CD4-positive, alpha-beta T cell treated with Interferon alpha-2 for 1 hour (primary cell): ENCODE measurements around the gene VOPP1.

Source experiments
- DNase-seq, 2 donors: peaks; one replicate each; pipeline ENCODE4 v3.0.0-alpha.2; 2020 to 2022

The VOPP1 gene

GRCh38 chr7:55507743-55508142 is 64.6 kb downstream of the VOPP1 start:
- no peak for DNase-seq

- no peak for DNase-seq
These were observed 67.2 kb downstream of the VOPP1 start for GRCh38 chr7:55504967-55505658.

- no peak for DNase-seq
These were observed 68.0 kb downstream of the VOPP1 start for GRCh38 chr7:55504093-55504859.

GRCh38 chr7:55502858-55503440 is 69.4 kb downstream of the VOPP1 start:
- no peak for DNase-seq

GRCh38 chr7:55502124-55502857 is 70.0 kb downstream of the VOPP1 start:
- no peak for DNase-seq

GRCh38 chr7:55501611-55502010 is 70.7 kb downstream of the VOPP1 start:
- DNase-seq: no peak

- no peak for DNase-seq
These were observed 72.1 kb downstream of the VOPP1 start for GRCh38 chr7:55500117-55500756.

- no peak for DNase-seq
These were observed 72.7 kb downstream of the VOPP1 start for GRCh38 chr7:55499591-55499990.

GRCh38 chr7:55498770-55499169 is 73.5 kb downstream of the VOPP1 start:
- no peak for DNase-seq

- DNase-seq: peak in 1 of 2 donors; percentile 50
These were observed 74.2 kb downstream of the VOPP1 start for GRCh38 chr7:55498142-55498541.

- DNase-seq: no peak
These were observed 74.8 kb downstream of the VOPP1 start for GRCh38 chr7:55497521-55497920.

GRCh38 chr7:55496906-55497305 is 75.4 kb downstream of the VOPP1 start:
- DNase-seq: no peak

GRCh38 chr7:55494951-55495350 is 77.4 kb downstream of the VOPP1 start:
- no peak for DNase-seq

GRCh38 chr7:55493408-55493807 is 78.9 kb downstream of the VOPP1 start:
- DNase-seq: no peak

- DNase-seq: no peak
These were observed 81.0 kb downstream of the VOPP1 start for GRCh38 chr7:55491346-55491745.

- DNase-seq: no peak
These were observed 82.2 kb downstream of the VOPP1 start for GRCh38 chr7:55490099-55490498.

- DNase-seq: no peak
These were observed 82.8 kb downstream of the VOPP1 start for GRCh38 chr7:55489552-55489951.

GRCh38 chr7:55488804-55489340 is 83.4 kb downstream of the VOPP1 start:
- no peak for DNase-seq

- no peak for DNase-seq
These were observed 84.1 kb downstream of the VOPP1 start for GRCh38 chr7:55488216-55488615.

- no peak for DNase-seq
These were observed 85.3 kb downstream of the VOPP1 start for GRCh38 chr7:55486991-55487390.

- DNase-seq: no peak
These were observed 86.1 kb downstream of the VOPP1 start for GRCh38 chr7:55486192-55486590.

- no peak for DNase-seq
These were observed 86.7 kb downstream of the VOPP1 start for GRCh38 chr7:55485501-55486191.
